Endothelial cell of umbilical vein (primary cell): Measurements from ENCODE around the gene NODAL. TPM values are rescaled to one million over a fixed set of nuclear protein-coding genes. Genes with fewer than 3 reads are reported as not detected.
A peak's percentile ranks its signal among the peaks of the same experiment; 100 is the strongest.

Experiments
- BruUV-seq: library from RNA; stranded (reverse); fragments of 400-500 nt; replicated peaks from 2 replicates; lab custom pipeline; 2021; lab: Mats Ljungman, UMichigan
- CTCF ChIA-PET: fragments of 300-600, 350-600 bp; sonication (Branson Sonifier 250); formaldehyde crosslinking; loops from one replicate; lab custom pipeline; 2021; ENCODE audit warnings: antibody characterized with exemption, inconsistent platforms; lab: Charles Lee
- POLR2A ChIA-PET: fragments of 300-600, 350-600 bp; sonication (Branson Sonifier 250); formaldehyde crosslinking; loops from one replicate; lab custom pipeline; 2021; ENCODE audit warnings: antibody characterized with exemption, inconsistent platforms; lab: Charles Lee
- DNase-seq: peaks from one replicate; pipeline ENCODE4 v3.0.0-alpha.2; 2011; ENCODE audit warnings: low read depth, low spot score
- FAIRE-seq: peaks from 2 replicates; lab custom pipeline; 2011; peaks lifted over from hg19 to GRCh38; lab: Jason Lieb, UNC
- H2AFZ ChIP-seq: 2 replicates; pipeline ENCODE4 v1.6.0; 2012; ENCODE audit warnings: low read depth, low read length, control low read depth, inconsistent platforms
- H3K27ac ChIP-seq: 2 replicates; pipeline ENCODE4 v1.5.1; 2011; ENCODE audit warnings: low read depth, mild to moderate bottlenecking, control low read depth, low read length, moderate library complexity; ENCODE audit not compliant: insufficient read depth
- H3K27me3 ChIP-seq, 2 experiments: 2 replicates each; pipeline versions ENCODE4 v1.6.0 to v1.6.1; 2011; ENCODE audit warnings: low read length in 2 of 2, mixed read lengths in 1 of 2; ENCODE audit not compliant: control insufficient read depth in 2 of 2, insufficient read depth in 2 of 2
- H3K36me3 ChIP-seq, 2 experiments: 2 replicates in 1 of 2; 3 replicates in 1 of 2; pipeline ENCODE4 v1.5.1; 2011; ENCODE audit warnings: low read length in 2 of 2, mild to moderate bottlenecking in 1 of 2, moderate library complexity in 1 of 2; ENCODE audit not compliant: control insufficient read depth in 2 of 2, insufficient read depth in 2 of 2; ENCODE audit errors: extremely low read depth in 1 of 2
- H3K4me1 ChIP-seq: 3 replicates; pipeline ENCODE4 v1.5.1; 2011; ENCODE audit warnings: mild to moderate bottlenecking, low read length; ENCODE audit not compliant: control insufficient read depth, insufficient read depth; ENCODE audit errors: extremely low read depth
- H3K4me2 ChIP-seq: 2 replicates; pipeline ENCODE4 v1.6.1; 2011; ENCODE audit warnings: low read length, control low read depth, mixed read lengths; ENCODE audit not compliant: insufficient read depth
- H3K4me3 ChIP-seq, 3 experiments: fragments of 200-600 bp in 1 of 3; sonication (generic), shearing (Covaris generic) in 1 of 3; replicated peaks in 1 of 3; 2 replicates each; pipeline ENCODE4 v1.5.1; 2011 to 2016; ENCODE audit warnings: control low read depth in 3 of 3, low read length in 3 of 3, mild to moderate bottlenecking in 2 of 3, inconsistent platforms in 1 of 3, low read depth in 1 of 3, moderate library complexity in 1 of 3; ENCODE audit not compliant: insufficient read depth in 1 of 3
- H3K79me2 ChIP-seq: 2 replicates; pipeline ENCODE4 v1.6.0; 2012; ENCODE audit warnings: low read length, inconsistent platforms; ENCODE audit not compliant: control insufficient read depth, insufficient read depth
- H3K9ac ChIP-seq: replicated peaks from 2 replicates; pipeline ENCODE3; 2011; ENCODE audit warnings: low read length, control low read depth; ENCODE audit not compliant: insufficient read depth; ENCODE audit errors: extremely low read depth
- H3K9me1 ChIP-seq: replicated peaks from 3 replicates; pipeline ENCODE4 v1.6.0; 2011; ENCODE audit warnings: mild to moderate bottlenecking, low read length; ENCODE audit not compliant: control insufficient read depth, insufficient read depth; ENCODE audit errors: extremely low read depth
- H3K9me3 ChIP-seq: replicated peaks from 2 replicates; pipeline ENCODE4 v1.5.1; 2012; ENCODE audit warnings: low read length, inconsistent platforms; ENCODE audit not compliant: control insufficient read depth, insufficient read depth
- H4K20me1 ChIP-seq: replicated peaks from 2 replicates; pipeline ENCODE3; 2011; ENCODE audit warnings: mild to moderate bottlenecking, low read length; ENCODE audit not compliant: control insufficient read depth, insufficient read depth; ENCODE audit errors: extremely low read depth
- EZH2 ChIP-seq: IDR thresholded peaks from 2 replicates; pipeline ENCODE4 v1.6.1; 2012; ENCODE audit warnings: borderline replicate concordance, low read depth, mild to moderate bottlenecking, moderate library complexity, low read length, inconsistent platforms; ENCODE audit not compliant: severe bottlenecking
- FOS ChIP-seq: IDR thresholded peaks from 2 replicates; pipeline ENCODE4 v1.6.1; 2011; ENCODE audit warnings: mild to moderate bottlenecking, low read length, moderate library complexity, borderline replicate concordance; ENCODE audit not compliant: insufficient read depth
- GATA2 ChIP-seq: IDR thresholded peaks from 2 replicates; pipeline ENCODE4 v1.7.0; 2011; ENCODE audit warnings: low read depth, mild to moderate bottlenecking, moderate library complexity, mixed read lengths, low read length; ENCODE audit not compliant: insufficient read length, insufficient read depth
- JUN ChIP-seq: IDR thresholded peaks from 2 replicates; pipeline ENCODE4 v1.6.1; 2011; ENCODE audit warnings: borderline replicate concordance, low read depth; ENCODE audit not compliant: insufficient read length, insufficient read depth
- MAX ChIP-seq: IDR thresholded peaks from 2 replicates; pipeline ENCODE4 v1.6.1; 2011; ENCODE audit not compliant: insufficient read depth, insufficient read length
- MYC ChIP-seq: IDR thresholded peaks from one replicate; pipeline ENCODE4 v1.6.1; 2011; ENCODE audit warnings: mild to moderate bottlenecking, low read depth, low read length
- POLR2A ChIP-seq: IDR thresholded peaks from 2 replicates; pipeline ENCODE4 v1.6.1; 2012; ENCODE audit warnings: low read depth, mild to moderate bottlenecking, control low read depth, low read length
- dilution Hi-C: fragments of 300-500 bp; cut with MboI; formaldehyde crosslinking; loops from one replicate; pipeline ENCODE4 v1.15.0; 2019; ENCODE audit warnings: low sequenced_read_pairs; ENCODE audit not compliant: extremely low pct_ligation_motif_present
- intact Hi-C: fragments of 100-400 bp; cut with micrococcal nuclease; formaldehyde crosslinking; loops from one replicate; pipeline ENCODE4 v1.10.0; 2022
- polyA plus RNA-seq, 4 experiments: library from polyadenylated mRNA; depleted of rRNA in 3 of 4; stranded (reverse) in 3 of 4; unstranded in 1 of 4; fragments of >200 nt; gene quantifications; 2 replicates each; pipeline versions ENCODE4 v1.2.1 to v1.2.3, GENCODE V29; 2011 to 2012; ENCODE audit warnings: missing spikeins in 1 of 4
- total RNA-seq: library from RNA; stranded (reverse); gene quantifications from 2 replicates; pipeline ENCODE4 v1.2.3, GENCODE V29; 2021

Gene NODAL
- total and polyA plus RNA-seq, 2 donors (not counting 3 experiments of a cell fraction or from before 2014, with no cell fraction given): not detected

DNA sequence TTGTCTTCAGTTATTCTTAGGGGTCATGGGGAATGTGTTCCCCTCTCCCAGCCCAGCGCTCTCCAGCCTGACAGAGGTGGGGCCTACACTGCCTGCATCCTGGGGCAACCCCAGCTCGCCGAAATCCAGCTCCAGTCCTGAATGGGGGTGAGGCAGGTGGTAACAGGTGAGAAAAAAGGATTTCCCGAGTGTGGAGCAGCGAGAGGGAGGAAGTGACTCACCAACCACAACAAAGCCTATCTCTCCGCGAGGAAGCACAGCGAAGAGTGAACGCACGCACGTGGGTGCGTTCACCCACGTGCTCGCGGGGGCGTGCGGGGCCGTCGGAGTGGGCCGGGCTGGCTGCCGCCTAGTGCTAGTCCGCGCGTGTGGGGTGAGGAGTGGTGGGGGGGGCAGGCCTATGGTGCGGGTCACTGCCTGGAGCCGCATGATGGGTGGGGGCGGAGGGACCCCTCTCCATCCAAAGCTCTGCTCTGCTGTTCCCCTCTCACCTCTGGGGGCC is 36.2 kb upstream of the NODAL start:
- intact Hi-C loops (loop anchor here (1.0 to 2.0 kb wide), 2 partner anchors 32 to 73 kb away; partner anchors contain the start of gene EIF4EBP2), dilution Hi-C loops (no loop called here)
- DNase-seq (peak; percentile 31), FAIRE-seq (peak; percentile 8)
- H3K4me2 ChIP-seq: peak overlapping the region; percentile 74
- CTCF ChIA-PET: interaction anchor here (1.1 to 2.9 kb wide), 4 partner anchors 17 to 256 kb away, joined by 5 to 16 read pairs (median 7); no protein-coding TSS in a partner anchor
- H3K9me1 ChIP-seq: no peaks in the 10 kb centered on the region
- no TSS peak for BruUV-seq
- POLR2A ChIA-PET: no interaction called here
- peak overlapping the region in 2 of 3 experiments; percentile 35 to 71 for H3K4me3 ChIP-seq
- H3K36me3 ChIP-seq: no peaks in the 10 kb centered on the region
- TF ChIP-seq MYC: peak; percentile 63
- TF ChIP-seq MAX: peak; percentile 95
- TF ChIP-seq FOS: no peak
- TF ChIP-seq JUN: peak; percentile 16
- TF ChIP-seq POLR2A: no peak
- TF ChIP-seq GATA2: no peak
- no peak for TF ChIP-seq EZH2
- H3K4me1 ChIP-seq: peaks cover 42% of the 10 kb centered on the region
- H3K79me2 ChIP-seq: peaks cover 3% of the 10 kb centered on the region
- H2AFZ ChIP-seq: peak overlapping the region; percentile 82
- H4K20me1 ChIP-seq: no peaks in the 10 kb centered on the region
- H3K27ac ChIP-seq: no peak overlapping the region
- peaks cover 0 to 4% of the 10 kb centered on the region in 2 experiments for H3K27me3 ChIP-seq
- no peaks in the 10 kb centered on the region for H3K9me3 ChIP-seq
- peak overlapping the region; percentile 58 for H3K9ac ChIP-seq
